Keratinocyte (primary cell): Measurements from ENCODE around the gene FRA10AC1. TPM values are rescaled to one million over a fixed set of nuclear protein-coding genes. Genes with fewer than 3 reads are reported as not detected.

Experiments
- DNase-seq: peaks from one replicate; pipeline ENCODE4 v3.0.0-alpha.2; 2011; ENCODE audit warnings: low read depth, missing footprints, low spot score
- FAIRE-seq: peaks from 2 replicates; lab custom pipeline; 2011; peaks lifted over from hg19 to GRCh38; lab: Jason Lieb, UNC
- H2AFZ ChIP-seq: 2 replicates; pipeline ENCODE4 v1.6.0; 2012; ENCODE audit warnings: low read length, control low read depth, inconsistent platforms; ENCODE audit not compliant: control insufficient read depth
- H3K27ac ChIP-seq: 2 replicates; pipeline ENCODE4 v1.5.1; 2011; ENCODE audit warnings: low read length; ENCODE audit not compliant: control insufficient read depth, insufficient read depth
- H3K27me3 ChIP-seq: 3 replicates; pipeline ENCODE4 v1.6.0; 2011; ENCODE audit warnings: low read length; ENCODE audit not compliant: control insufficient read depth, insufficient read depth; ENCODE audit errors: extremely low read depth
- H3K36me3 ChIP-seq, 2 experiments: 2 replicates in 1 of 2; 3 replicates in 1 of 2; pipeline ENCODE4 v1.5.1; 2011; ENCODE audit warnings: low read length in 2 of 2, mild to moderate bottlenecking in 1 of 2; ENCODE audit not compliant: control insufficient read depth in 2 of 2, insufficient read depth in 2 of 2; ENCODE audit errors: extremely low read depth in 1 of 2
- H3K4me1 ChIP-seq: 3 replicates; pipeline ENCODE4 v1.5.1; 2011; ENCODE audit warnings: low read length; ENCODE audit not compliant: control insufficient read depth, insufficient read depth; ENCODE audit errors: extremely low read depth
- H3K4me2 ChIP-seq: 3 replicates; pipeline ENCODE4 v1.6.0; 2011; ENCODE audit warnings: low read depth, low read length; ENCODE audit not compliant: control insufficient read depth, insufficient read depth; ENCODE audit errors: extremely low read depth
- H3K4me3 ChIP-seq, 3 experiments: fragments of 200-600 bp in 1 of 3; sonication (generic) in 1 of 3; 2 replicates in 2 of 3; 3 replicates in 1 of 3; pipeline ENCODE4 v1.5.1; 2011 to 2016; ENCODE audit warnings: low read length in 3 of 3, mild to moderate bottlenecking in 3 of 3, control low read depth in 2 of 3, inconsistent platforms in 1 of 3, low read depth in 1 of 3, mixed read lengths in 1 of 3, mixed run types in 1 of 3, moderate library complexity in 1 of 3; ENCODE audit not compliant: control insufficient read depth in 2 of 3, insufficient read depth in 2 of 3; ENCODE audit errors: extremely low read depth in 1 of 3
- H3K79me2 ChIP-seq: 2 replicates; pipeline ENCODE4 v1.6.0; 2012; ENCODE audit warnings: low read length; ENCODE audit not compliant: control insufficient read depth, insufficient read depth
- H3K9ac ChIP-seq: 3 replicates; pipeline ENCODE4 v1.6.0; 2011; ENCODE audit warnings: low read length; ENCODE audit not compliant: control insufficient read depth, insufficient read depth; ENCODE audit errors: extremely low read depth
- H3K9me1 ChIP-seq: 3 replicates; pipeline ENCODE4 v1.6.0; 2011; ENCODE audit warnings: low read length; ENCODE audit not compliant: control insufficient read depth, insufficient read depth; ENCODE audit errors: extremely low read depth
- H3K9me3 ChIP-seq: 2 replicates; pipeline ENCODE4 v1.5.1; 2012; ENCODE audit warnings: low read depth, low read length; ENCODE audit not compliant: control insufficient read depth
- H4K20me1 ChIP-seq: 3 replicates; pipeline ENCODE4 v1.6.0; 2011; ENCODE audit warnings: low read length; ENCODE audit not compliant: control insufficient read depth, insufficient read depth; ENCODE audit errors: extremely low read depth
- EZH2 ChIP-seq: IDR thresholded peaks from one replicate; pipeline ENCODE4 v1.6.1; 2012; ENCODE audit warnings: inconsistent platforms, mild to moderate bottlenecking, low read length, moderate library complexity
- dilution Hi-C: fragments of 300-500 bp; cut with MboI; formaldehyde crosslinking; loops from one replicate; pipeline ENCODE4 v1.7.0; 2020; ENCODE audit warnings: low sequenced_read_pairs; ENCODE audit not compliant: extremely low pct_ligation_motif_present
- polyA plus RNA-seq, 5 experiments: library from polyadenylated mRNA; depleted of rRNA in 3 of 5; stranded (reverse) in 3 of 5; stranded (forward) in 1 of 5; unstranded in 1 of 5; fragments of >200 nt; gene quantifications; 1 replicate in 1 of 5; 2 replicates in 3 of 5; 3 replicates in 1 of 5; pipeline versions ENCODE4 v1.2.1 to v1.2.3, GENCODE V29; 2011 to 2012; ENCODE audit warnings: missing spikeins in 2 of 5, low read depth in 1 of 5, low replicate concordance in 1 of 5
- TF ChIP-seq, protein P1 (sequence below), 3 experiments: IDR thresholded peaks in 1 of 3; conservative IDR thresholded peaks in 1 of 3; optimal IDR thresholded peaks in 1 of 3; 2 replicates in 2 of 3; 3 replicates in 1 of 3; pipeline versions ENCODE3 to v1.5.1; 2011; ENCODE audit warnings: low read length in 3 of 3, mild to moderate bottlenecking in 3 of 3, moderate library complexity in 2 of 3, control low read depth in 1 of 3, inconsistent platforms in 1 of 3; ENCODE audit not compliant: insufficient read depth in 2 of 3; ENCODE audit errors: extremely low read depth in 1 of 3

Gene FRA10AC1
- polyA plus RNA-seq, 1 donor (not counting 4 experiments of a cell fraction or from before 2014, with no cell fraction given): 12.8 TPM

DNA sequence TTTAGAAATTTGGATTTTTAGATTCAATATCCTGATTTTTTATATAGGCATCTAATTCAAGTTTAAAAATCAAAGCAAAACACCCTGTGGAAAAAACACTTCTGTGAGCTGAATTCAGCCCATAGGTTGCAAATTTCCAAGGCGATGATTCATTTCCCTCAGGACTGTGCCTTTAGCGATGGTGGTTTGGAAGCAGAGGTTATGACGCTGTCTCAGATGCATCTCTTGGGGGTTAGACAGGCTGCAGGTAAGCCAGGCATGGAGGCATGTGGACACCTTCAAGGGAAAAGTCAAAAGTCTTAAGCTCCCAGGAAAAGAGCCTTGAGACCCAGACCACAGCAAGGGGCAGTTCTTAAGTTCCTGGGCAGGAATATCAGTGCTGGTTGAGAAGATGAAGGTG is 9.5 kb upstream of the FRA10AC1 start:
- no peak overlapping the region for H2AFZ ChIP-seq
- FAIRE-seq (no peak), DNase-seq (no peak)
- no peaks in the 10 kb centered on the region for H3K36me3 ChIP-seq
- TF ChIP-seq EZH2: no peak
- TF ChIP-seq, protein P1, sequence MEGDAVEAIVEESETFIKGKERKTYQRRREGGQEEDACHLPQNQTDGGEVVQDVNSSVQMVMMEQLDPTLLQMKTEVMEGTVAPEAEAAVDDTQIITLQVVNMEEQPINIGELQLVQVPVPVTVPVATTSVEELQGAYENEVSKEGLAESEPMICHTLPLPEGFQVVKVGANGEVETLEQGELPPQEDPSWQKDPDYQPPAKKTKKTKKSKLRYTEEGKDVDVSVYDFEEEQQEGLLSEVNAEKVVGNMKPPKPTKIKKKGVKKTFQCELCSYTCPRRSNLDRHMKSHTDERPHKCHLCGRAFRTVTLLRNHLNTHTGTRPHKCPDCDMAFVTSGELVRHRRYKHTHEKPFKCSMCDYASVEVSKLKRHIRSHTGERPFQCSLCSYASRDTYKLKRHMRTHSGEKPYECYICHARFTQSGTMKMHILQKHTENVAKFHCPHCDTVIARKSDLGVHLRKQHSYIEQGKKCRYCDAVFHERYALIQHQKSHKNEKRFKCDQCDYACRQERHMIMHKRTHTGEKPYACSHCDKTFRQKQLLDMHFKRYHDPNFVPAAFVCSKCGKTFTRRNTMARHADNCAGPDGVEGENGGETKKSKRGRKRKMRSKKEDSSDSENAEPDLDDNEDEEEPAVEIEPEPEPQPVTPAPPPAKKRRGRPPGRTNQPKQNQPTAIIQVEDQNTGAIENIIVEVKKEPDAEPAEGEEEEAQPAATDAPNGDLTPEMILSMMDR (optimal IDR thresholded peaks at IDR 0.05 in 1 of 3, IDR thresholded peaks at IDR 0.05 in 1 of 3, conservative IDR thresholded peaks at IDR 0.05 in 1 of 3; ENCODE audit: extremely low read depth in 1 of 3, insufficient read depth in 2 of 3, low read length in 3 of 3): no peak
- H3K9me3 ChIP-seq: no peaks in the 10 kb centered on the region
- H3K4me3 ChIP-seq: no peak overlapping the region
- H4K20me1 ChIP-seq: no peaks in the 10 kb centered on the region
- no peaks in the 10 kb centered on the region for H3K27me3 ChIP-seq
- no peaks in the 10 kb centered on the region for H3K79me2 ChIP-seq
- H3K4me1 ChIP-seq: no peaks in the 10 kb centered on the region
- no peaks in the 10 kb centered on the region for H3K9me1 ChIP-seq
- no peak overlapping the region for H3K9ac ChIP-seq
- H3K4me2 ChIP-seq: no peak overlapping the region
- dilution Hi-C loops: no loop called here
- H3K27ac ChIP-seq: no peak overlapping the region

DNA sequence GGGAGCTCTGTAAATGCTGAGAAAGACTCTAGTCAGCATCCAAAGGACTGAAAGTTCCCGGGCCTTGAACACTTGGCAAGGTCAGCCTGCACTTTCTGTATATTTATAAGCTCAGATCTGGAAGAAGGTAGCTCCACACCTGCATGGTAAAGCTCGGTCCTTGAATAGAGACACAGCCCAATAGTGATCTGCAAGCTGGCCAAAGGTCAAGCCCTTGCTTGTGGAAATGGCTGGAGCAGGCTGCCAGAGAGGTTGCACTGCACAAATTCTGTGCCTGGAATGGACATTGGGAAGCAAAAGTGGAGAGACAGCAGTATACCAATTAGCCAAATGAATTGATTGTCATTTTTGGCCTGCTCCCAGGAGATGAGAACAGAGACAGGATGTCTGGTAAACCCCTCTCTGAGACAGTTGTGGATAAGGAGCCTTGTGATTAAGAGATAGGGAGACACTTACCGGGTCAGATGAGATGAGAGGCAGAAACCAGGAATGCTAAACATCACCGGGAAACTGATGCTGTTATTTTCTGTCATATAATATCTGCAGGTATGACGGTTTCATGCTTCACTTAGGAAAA is 8.0 kb upstream of the FRA10AC1 start:
- no peak overlapping the region for H3K4me2 ChIP-seq
- no peaks in the 10 kb centered on the region for H3K9me3 ChIP-seq
- dilution Hi-C loops: no loop called here
- FAIRE-seq (no peak), DNase-seq (no peak)
- H3K36me3 ChIP-seq: no peaks in the 10 kb centered on the region
- H3K9me1 ChIP-seq: no peaks in the 10 kb centered on the region
- no peaks in the 10 kb centered on the region for H3K79me2 ChIP-seq
- H3K27ac ChIP-seq: no peak overlapping the region
- no peak overlapping the region for H3K4me3 ChIP-seq
- no peaks in the 10 kb centered on the region for H3K27me3 ChIP-seq
- TF ChIP-seq EZH2: no peak
- TF ChIP-seq, protein P1 (optimal IDR thresholded peaks at IDR 0.05 in 1 of 3, IDR thresholded peaks at IDR 0.05 in 1 of 3, conservative IDR thresholded peaks at IDR 0.05 in 1 of 3; ENCODE audit: extremely low read depth in 1 of 3, insufficient read depth in 2 of 3, low read length in 3 of 3): no peak
- H4K20me1 ChIP-seq: no peaks in the 10 kb centered on the region
- H3K9ac ChIP-seq: no peak overlapping the region
- H3K4me1 ChIP-seq: no peaks in the 10 kb centered on the region
- H2AFZ ChIP-seq: no peak overlapping the region
